Skin of body (tissue), 2 donors: ENCODE measurements around the gene ZNF524. TPM values are rescaled to one million over a fixed set of nuclear protein-coding genes. Genes with fewer than 3 reads are reported as not detected.

Experiments used
- DNase-seq: peaks from one replicate; lab custom pipeline; 2025; lab: John Stamatoyannopoulos, UW
- total RNA-seq: library from RNA; depleted of rRNA; stranded (reverse); fragments of >200 nt; gene quantifications from one replicate; pipeline ENCODE4 v1.2.3, GENCODE V29; 2014

The ZNF524 gene
- total RNA-seq, 1 donor from 2014 or later: 6.4 TPM

GRCh38 chr19:55601084-55601483 lies 996 bp downstream of the ZNF524 start:
- DNase-seq: no peak

- no peak for DNase-seq
Observed at GRCh38 chr19:55602104-55603001, 2.3 kb downstream of the ZNF524 start.

GRCh38 chr19:55603115-55603514 lies 3.0 kb downstream of the ZNF524 start:
- no peak for DNase-seq

GRCh38 chr19:55603581-55604292 lies 3.6 kb downstream of the ZNF524 start:
- no peak for DNase-seq

- DNase-seq: peak; percentile 95
Observed at GRCh38 chr19:55605207-55605636, 5.1 kb downstream of the ZNF524 start.

- DNase-seq: peak; percentile 53
Observed at GRCh38 chr19:55605637-55606470, 5.8 kb downstream of the ZNF524 start, which contains the start of gene ZNF865. Gene ZNF865 (plus strand): TSS chr19:55605647. CDS start chr19:55613619, 7,972 bp downstream.

GRCh38 chr19:55606471-55606787 lies 6.3 kb downstream of the ZNF524 start:
- DNase-seq: no peak

GRCh38 chr19:55606817-55607216 lies 6.7 kb downstream of the ZNF524 start:
- DNase-seq: no peak

- no peak for DNase-seq
Observed at GRCh38 chr19:55609326-55609725, 9.2 kb downstream of the ZNF524 start.

GRCh38 chr19:55611300-55611982 lies 11.4 kb downstream of the ZNF524 start:
- no peak for DNase-seq

- no peak for DNase-seq
Observed at GRCh38 chr19:55611983-55612645, 12.0 kb downstream of the ZNF524 start.

GRCh38 chr19:55613396-55613795 lies 13.3 kb downstream of the ZNF524 start:
- DNase-seq: no peak

- DNase-seq: no peak
Observed at GRCh38 chr19:55613930-55614710, 14.0 kb downstream of the ZNF524 start.

GRCh38 chr19:55614711-55615542 lies 14.8 kb downstream of the ZNF524 start:
- no peak for DNase-seq

- no peak for DNase-seq
Observed at GRCh38 chr19:55615543-55616394, 15.7 kb downstream of the ZNF524 start.

- no peak for DNase-seq
Observed at GRCh38 chr19:55616395-55616875, 16.3 kb downstream of the ZNF524 start.

GRCh38 chr19:55617426-55617825 lies 17.3 kb downstream of the ZNF524 start:
- DNase-seq: no peak

GRCh38 chr19:55618426-55618825 lies 18.3 kb downstream of the ZNF524 start:
- no peak for DNase-seq
